ENCODE results near the gene JCHAIN. TPM values are rescaled to one million over a fixed set of nuclear protein-coding genes. Genes with fewer than 3 reads are reported as not detected.

JCHAIN gene
- total and polyA plus RNA-seq, 9 of the 15 experiments (the other 6 are each of a cell fraction or from before 2014, with no cell fraction given) = 0.04 to 0.68 (median 0.26) TPM; not detected in 5

DNA sequence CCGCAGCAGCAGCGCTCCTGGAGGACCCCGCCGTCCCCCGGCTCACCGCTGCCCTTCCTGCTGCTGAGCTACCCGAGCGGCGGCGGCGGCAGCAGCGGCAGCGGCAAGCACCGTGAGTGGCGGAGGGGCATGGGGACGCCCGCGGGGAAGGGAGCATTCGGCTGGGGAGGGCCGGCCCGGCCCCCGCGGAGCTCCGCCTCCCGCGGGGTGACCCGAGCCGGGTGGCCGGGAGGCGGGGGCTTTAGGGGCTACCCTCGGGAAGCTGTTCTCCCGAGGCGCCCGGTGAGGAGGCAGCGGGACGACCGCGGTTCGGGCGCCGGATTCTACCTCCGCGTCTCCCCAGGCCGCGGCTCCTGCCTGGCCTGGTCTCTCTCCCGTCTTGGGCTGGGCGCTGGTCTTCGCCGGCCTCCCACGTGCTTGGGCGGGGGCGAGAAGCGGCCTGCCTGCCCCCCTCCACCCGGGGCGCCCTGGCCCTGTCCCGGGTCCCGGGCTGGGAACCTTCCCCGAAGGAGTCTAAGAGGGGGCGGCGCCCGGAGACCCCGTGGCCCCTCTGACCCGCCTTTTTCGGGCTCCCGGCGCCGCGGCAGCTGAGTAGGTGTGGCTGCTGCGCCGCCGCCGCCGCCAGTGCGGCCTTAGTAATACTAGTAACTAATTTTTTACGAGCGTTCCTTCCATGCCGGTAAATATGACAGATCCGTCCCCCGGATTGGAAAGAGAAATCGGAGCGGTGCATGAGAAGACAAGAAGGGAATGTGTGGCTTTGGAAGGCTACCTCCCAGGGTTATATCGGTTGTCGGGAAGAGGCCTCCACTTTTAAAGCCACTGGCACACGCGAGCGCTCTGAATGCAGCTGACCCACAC is 39.1 kb upstream of the JCHAIN start (continued):
- TF ChIP-seq, protein P1, sequence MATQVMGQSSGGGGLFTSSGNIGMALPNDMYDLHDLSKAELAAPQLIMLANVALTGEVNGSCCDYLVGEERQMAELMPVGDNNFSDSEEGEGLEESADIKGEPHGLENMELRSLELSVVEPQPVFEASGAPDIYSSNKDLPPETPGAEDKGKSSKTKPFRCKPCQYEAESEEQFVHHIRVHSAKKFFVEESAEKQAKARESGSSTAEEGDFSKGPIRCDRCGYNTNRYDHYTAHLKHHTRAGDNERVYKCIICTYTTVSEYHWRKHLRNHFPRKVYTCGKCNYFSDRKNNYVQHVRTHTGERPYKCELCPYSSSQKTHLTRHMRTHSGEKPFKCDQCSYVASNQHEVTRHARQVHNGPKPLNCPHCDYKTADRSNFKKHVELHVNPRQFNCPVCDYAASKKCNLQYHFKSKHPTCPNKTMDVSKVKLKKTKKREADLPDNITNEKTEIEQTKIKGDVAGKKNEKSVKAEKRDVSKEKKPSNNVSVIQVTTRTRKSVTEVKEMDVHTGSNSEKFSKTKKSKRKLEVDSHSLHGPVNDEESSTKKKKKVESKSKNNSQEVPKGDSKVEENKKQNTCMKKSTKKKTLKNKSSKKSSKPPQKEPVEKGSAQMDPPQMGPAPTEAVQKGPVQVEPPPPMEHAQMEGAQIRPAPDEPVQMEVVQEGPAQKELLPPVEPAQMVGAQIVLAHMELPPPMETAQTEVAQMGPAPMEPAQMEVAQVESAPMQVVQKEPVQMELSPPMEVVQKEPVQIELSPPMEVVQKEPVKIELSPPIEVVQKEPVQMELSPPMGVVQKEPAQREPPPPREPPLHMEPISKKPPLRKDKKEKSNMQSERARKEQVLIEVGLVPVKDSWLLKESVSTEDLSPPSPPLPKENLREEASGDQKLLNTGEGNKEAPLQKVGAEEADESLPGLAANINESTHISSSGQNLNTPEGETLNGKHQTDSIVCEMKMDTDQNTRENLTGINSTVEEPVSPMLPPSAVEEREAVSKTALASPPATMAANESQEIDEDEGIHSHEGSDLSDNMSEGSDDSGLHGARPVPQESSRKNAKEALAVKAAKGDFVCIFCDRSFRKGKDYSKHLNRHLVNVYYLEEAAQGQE (IDR thresholded peaks at IDR 0.05; ENCODE audit: borderline replicate concordance) = peak; percentile 22; the same call in 1 of the 2 replicates
- TF ChIP-seq, protein P1 (CRISPR knock-in tag; IDR thresholded peaks at IDR 0.05; ENCODE audit: low read depth) = no peak
- TF ChIP-seq ZNF212 (CRISPR knock-in tag; IDR thresholded peaks at IDR 0.05) (no peak), FOXK1 (CRISPR knock-in tag; IDR thresholded peaks at IDR 0.05; ENCODE audit: borderline replicate concordance) (no peak), ZNF77 (CRISPR knock-in tag; IDR thresholded peaks at IDR 0.05) (no peak), ZKSCAN1 (IDR thresholded peaks at IDR 0.05; ENCODE audit: low read depth, low read length) (no peak), PURB (CRISPR knock-in tag; IDR thresholded peaks at IDR 0.05; ENCODE audit: low read depth) (no peak), ETV5 (CRISPR knock-in tag; IDR thresholded peaks at IDR 0.05; ENCODE audit: low read depth) (no peak), U2AF2 (optimal IDR thresholded peaks at IDR 0.05; ENCODE audit: low read depth, low read length) (no peak), PTBP1 (IDR thresholded peaks at IDR 0.05; ENCODE audit: low read depth, low read length) (no peak), ZNF668 (CRISPR knock-in tag; IDR thresholded peaks at IDR 0.05) (no peak), ZNF3 (CRISPR knock-in tag; IDR thresholded peaks at IDR 0.05) (no peak), SFPQ (IDR thresholded peaks at IDR 0.05; ENCODE audit: low read depth, low read length) (no peak), TGIF2 (CRISPR knock-in tag; IDR thresholded peaks at IDR 0.05) (no peak), PHF21A (IDR thresholded peaks at IDR 0.05; ENCODE audit: borderline replicate concordance, low read depth) (no peak; the same call in 1 of the 2 replicates)
- TF ChIP-seq, protein P2, sequence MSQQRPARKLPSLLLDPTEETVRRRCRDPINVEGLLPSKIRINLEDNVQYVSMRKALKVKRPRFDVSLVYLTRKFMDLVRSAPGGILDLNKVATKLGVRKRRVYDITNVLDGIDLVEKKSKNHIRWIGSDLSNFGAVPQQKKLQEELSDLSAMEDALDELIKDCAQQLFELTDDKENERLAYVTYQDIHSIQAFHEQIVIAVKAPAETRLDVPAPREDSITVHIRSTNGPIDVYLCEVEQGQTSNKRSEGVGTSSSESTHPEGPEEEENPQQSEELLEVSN (IDR thresholded peaks at IDR 0.05; ENCODE audit: borderline replicate concordance in 1 of 2, extremely low read depth in 1 of 2, insufficient read depth in 1 of 2, insufficient read length in 1 of 2, low read depth in 1 of 2, low read length in 1 of 2, poor library complexity in 1 of 2, severe bottlenecking in 1 of 2) = peak; percentile 93
